BLaER1 treated with 17β-estradiol and CSF1 and Interleukin-3, amounts not matched to agents 10 nM and 100 nM (cell line): Measurements from ENCODE around the gene TAS1R3.
A peak's percentile ranks its signal among the peaks of the same experiment; 100 is the strongest.

Experiments
- H3K27ac ChIP-seq, 11 experiments: shearing (Covaris generic); formaldehyde crosslinking; 2 replicates each; pipeline ENCODE4 v1.8.1; 2022
- H3K27me3 ChIP-seq, 11 experiments: shearing (Covaris generic); formaldehyde crosslinking; 2 replicates each; pipeline ENCODE4 v1.8.1; 2022
- H3K36me3 ChIP-seq, 11 experiments: shearing (Covaris generic); formaldehyde crosslinking; 2 replicates each; pipeline ENCODE4 v1.8.1; 2022
- H3K4me1 ChIP-seq, 10 experiments: shearing (Covaris generic); formaldehyde crosslinking; 2 replicates each; pipeline ENCODE4 v1.8.1; 2022
- H3K4me2 ChIP-seq, 11 experiments: shearing (Covaris generic); formaldehyde crosslinking; 2 replicates each; pipeline ENCODE4 v1.8.1; 2022
- H3K4me3 ChIP-seq, 10 experiments: shearing (Covaris generic); formaldehyde crosslinking; 2 replicates each; pipeline ENCODE4 v1.8.1; 2022
- H3K9ac ChIP-seq, 11 experiments: shearing (Covaris generic); formaldehyde crosslinking; 2 replicates each; pipeline ENCODE4 v1.8.1; 2022
- H3K9me3 ChIP-seq, 11 experiments: shearing (Covaris generic); formaldehyde crosslinking; replicated peaks in 1 of 11; 2 replicates each; pipeline ENCODE4 v1.8.1; 2022
- H4K20me1 ChIP-seq, 11 experiments: shearing (Covaris generic); formaldehyde crosslinking; 2 replicates each; pipeline ENCODE4 v1.8.1; 2022
- Cebpa-rat ChIP-seq, 11 experiments: shearing (Covaris generic); IDR thresholded peaks; 2 replicates each; pipeline ENCODE4 v1.8.1; 2022

Gene TAS1R3

DNA sequence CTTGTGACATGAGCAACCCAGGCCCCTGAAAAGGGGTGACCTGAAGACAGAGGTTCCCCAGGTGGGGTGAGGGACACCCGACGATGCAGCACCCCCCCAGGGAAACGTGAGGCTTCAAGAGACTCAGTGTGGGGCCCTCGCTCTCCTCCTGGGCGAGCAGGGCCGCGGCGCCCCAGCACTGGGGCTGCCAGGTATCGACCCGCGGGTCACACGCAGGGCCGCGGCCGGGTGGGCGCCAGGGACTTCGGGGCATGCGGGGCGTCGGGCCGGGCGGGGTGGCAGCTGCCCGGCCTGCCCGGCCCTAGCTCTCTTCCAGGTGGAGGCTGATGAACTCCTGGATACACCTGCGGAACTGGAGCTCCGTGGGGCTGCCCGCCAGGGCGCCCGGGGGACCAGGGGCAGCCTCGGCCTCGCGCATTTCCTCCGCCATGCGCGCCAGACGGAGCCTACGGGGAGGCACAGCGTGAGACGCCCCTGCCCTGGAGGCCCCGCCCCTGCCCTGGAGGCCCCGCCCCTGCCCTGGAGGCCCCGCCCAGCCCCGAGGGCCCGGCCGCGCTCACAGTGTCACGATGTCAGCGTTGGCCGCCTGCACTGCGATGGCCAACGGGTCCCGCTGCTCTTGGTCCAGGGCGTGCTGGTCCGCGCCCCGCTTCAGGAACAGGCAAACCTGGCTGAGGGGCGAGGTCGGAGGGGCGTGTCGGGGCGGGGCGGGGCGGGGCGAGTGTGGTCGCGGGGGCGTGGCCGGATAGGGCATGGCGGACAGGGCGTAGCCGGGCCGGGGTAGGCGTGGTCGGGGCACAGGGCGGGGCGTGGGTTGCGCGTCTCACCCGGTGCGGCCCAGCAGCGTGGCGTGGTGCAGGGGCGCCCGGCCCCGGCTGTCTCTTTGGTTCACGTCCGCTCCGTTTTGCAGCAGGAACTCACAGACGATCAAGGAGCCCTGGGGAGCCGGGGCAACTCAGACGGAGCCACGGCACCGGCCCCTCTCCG is 37.5 kb upstream of the TAS1R3 start:
- no peak overlapping the region for H3K27ac ChIP-seq
- no peak overlapping the region for H3K9ac ChIP-seq
- H3K4me3 ChIP-seq: no peak overlapping the region
- peaks cover 0 to 72% (median 22%) of the 10 kb centered on the region in 11 experiments; a peak in 19 of 22 replicates for H4K20me1 ChIP-seq
- H3K4me1 ChIP-seq: peaks cover 0 to 21% (median 13%) of the 10 kb centered on the region in 10 experiments; a peak in 16 of 20 replicates
- H3K36me3 ChIP-seq: peaks cover 0 to 42% (median 15%) of the 10 kb centered on the region in 11 experiments; a peak in 10 of 22 replicates
- no peaks in the 10 kb centered on the region for H3K27me3 ChIP-seq
- TF ChIP-seq Cebpa-rat (IDR thresholded peaks at IDR 0.05): no peak
- H3K9me3 ChIP-seq: no peaks in the 10 kb centered on the region
- H3K4me2 ChIP-seq: no peak overlapping the region

DNA sequence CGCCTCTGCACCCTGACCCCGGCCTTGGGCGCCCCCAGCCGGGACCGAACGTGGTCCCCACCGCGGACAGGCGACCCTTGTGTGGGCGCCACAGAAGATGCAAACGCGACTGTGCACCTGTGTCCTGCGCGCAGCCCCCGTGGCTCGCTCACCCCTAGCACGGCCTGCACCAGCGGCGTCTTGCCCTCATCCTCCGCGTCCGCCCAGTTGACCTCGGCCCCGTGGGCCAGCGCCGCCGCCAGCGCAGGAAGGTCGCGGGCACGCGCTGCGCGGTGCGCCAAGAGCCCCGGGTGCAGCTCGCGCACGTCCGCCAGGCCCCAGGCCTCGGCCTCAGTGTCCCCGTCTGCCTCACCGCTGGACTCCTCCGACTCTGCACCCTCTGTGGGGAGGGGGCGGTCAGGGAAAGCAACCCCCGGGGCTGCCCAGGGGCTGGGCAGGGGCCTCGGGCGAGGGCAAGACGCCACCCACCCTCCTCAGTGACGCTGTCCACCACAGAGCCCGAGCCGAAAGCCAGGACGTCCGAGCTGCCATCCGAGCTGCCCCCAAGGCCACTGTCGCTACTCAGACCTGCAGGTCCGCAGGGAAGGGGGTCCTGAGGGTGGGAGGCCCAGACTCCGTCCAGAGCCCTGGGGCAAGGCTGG is 36.7 kb upstream of the TAS1R3 start:
- no peak for TF ChIP-seq Cebpa-rat (IDR thresholded peaks at IDR 0.05)
- no peak overlapping the region for H3K27ac ChIP-seq
- H3K36me3 ChIP-seq: peaks cover 0 to 42% (median 15%) of the 10 kb centered on the region in 11 experiments; a peak in 10 of 22 replicates
- peaks cover 7 to 80% (median 30%) of the 10 kb centered on the region in 11 experiments; a peak in 21 of 22 replicates for H4K20me1 ChIP-seq
- no peaks in the 10 kb centered on the region for H3K9me3 ChIP-seq
- no peak overlapping the region for H3K4me3 ChIP-seq
- peaks cover 7 to 29% (median 21%) of the 10 kb centered on the region in 10 experiments; a peak in 18 of 20 replicates for H3K4me1 ChIP-seq
- H3K9ac ChIP-seq: no peak overlapping the region
- H3K4me2 ChIP-seq: no peak overlapping the region
- H3K27me3 ChIP-seq: no peaks in the 10 kb centered on the region

DNA sequence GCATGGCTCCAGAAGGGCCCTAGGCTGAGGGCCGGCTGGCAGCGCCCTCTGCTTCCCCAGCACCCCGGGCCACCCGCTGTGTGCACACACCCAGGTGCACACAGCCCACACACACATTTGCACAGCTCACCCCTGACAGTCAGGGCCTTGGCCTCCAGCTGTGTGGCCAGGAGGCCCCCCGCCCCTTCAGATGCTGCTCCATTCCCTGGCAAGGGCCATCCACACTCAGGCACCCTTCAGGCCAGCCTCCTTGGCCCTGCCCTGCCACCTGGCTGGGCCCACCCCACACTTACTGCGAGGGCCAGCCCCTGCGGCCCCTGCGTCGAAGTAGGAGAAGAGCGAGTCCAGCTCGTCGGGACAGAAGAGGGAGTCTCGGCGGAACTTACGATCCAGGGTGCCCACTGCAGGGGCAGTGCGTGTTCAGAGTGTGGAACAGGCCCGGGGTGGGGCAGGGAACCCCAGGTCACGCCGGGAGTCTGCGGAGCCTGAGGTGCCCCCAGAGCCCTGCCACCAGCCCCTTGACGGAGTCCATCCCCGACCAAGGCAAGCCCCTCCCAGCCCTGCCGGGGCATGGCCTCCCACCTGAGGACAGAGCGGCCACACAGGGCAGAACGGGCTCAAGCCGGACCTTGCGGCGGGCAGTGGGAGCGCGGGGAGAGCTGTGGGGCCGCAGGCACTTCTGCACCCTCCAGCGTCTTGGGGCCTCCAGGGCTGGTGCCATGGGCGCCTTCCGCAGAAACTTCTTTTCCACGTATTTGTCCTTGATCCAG is 35.7 kb upstream of the TAS1R3 start:
- Histone ChIP-seq H3K4me3 (no peak overlapping the region), H3K27ac (no peak overlapping the region), H4K20me1 (peaks cover 16 to 89% (median 40%) of the 10 kb centered on the region in 11 experiments; a peak in 21 of 22 replicates), H3K36me3 (peaks cover 0 to 42% (median 15%) of the 10 kb centered on the region in 11 experiments; a peak in 10 of 22 replicates), H3K4me2 (no peak overlapping the region), H3K4me1 (peaks cover 7 to 39% (median 29%) of the 10 kb centered on the region in 10 experiments; a peak in 18 of 20 replicates), H3K9me3 (no peaks in the 10 kb centered on the region), H3K9ac (no peak overlapping the region), H3K27me3 (no peaks in the 10 kb centered on the region)
- TF ChIP-seq Cebpa-rat (IDR thresholded peaks at IDR 0.05): no peak

DNA sequence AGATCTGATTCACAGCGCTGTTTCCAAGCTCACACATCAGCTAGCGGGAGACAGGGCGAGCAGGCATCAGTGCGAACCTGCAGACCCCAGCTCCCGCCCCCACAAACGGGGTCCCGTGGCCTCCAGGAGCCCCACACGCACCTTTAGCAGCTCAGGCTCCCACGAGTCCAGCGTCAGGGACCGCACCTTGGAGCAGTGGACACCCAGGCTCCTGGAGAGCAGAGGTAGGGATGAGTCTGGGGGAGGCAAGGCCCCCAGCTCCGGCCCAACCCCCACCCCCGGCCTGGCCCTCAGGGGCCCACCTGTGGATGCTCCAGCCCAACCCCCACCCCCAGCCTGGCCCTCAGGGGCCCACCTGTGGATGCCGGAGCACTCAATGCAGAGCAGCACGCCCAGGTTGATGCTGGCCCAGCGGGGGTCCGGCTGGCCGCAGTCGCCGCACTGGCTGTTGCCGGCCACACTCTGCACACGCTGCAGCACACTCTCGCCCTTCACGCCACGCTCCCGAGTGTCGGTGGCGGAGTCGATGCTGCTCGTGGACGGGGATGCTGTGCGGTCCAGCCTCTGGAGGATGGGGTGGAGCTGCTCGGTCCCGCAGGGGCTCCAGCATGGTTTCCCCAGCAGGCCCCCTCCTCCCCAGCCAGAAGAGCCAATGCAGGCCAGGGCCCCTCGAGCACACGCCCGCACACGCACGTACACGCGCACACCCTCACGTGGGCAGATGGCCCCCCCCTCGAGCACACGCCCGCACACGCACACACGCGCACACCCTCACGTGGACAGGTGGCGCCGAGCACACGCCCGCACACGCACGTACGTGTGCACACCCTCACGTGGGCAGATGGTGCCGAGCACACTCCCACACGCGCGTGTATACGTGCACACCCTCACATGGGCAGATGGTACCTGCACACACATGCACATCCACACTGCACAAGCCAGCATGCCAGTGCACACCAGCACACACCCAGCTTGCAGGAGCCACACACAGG is 34.7 kb upstream of the TAS1R3 start:
- H3K36me3 ChIP-seq: peaks cover 0 to 42% (median 15%) of the 10 kb centered on the region in 11 experiments; a peak in 10 of 22 replicates
- H4K20me1 ChIP-seq: peaks cover 16 to 89% (median 47%) of the 10 kb centered on the region in 11 experiments; a peak in 21 of 22 replicates

DNA sequence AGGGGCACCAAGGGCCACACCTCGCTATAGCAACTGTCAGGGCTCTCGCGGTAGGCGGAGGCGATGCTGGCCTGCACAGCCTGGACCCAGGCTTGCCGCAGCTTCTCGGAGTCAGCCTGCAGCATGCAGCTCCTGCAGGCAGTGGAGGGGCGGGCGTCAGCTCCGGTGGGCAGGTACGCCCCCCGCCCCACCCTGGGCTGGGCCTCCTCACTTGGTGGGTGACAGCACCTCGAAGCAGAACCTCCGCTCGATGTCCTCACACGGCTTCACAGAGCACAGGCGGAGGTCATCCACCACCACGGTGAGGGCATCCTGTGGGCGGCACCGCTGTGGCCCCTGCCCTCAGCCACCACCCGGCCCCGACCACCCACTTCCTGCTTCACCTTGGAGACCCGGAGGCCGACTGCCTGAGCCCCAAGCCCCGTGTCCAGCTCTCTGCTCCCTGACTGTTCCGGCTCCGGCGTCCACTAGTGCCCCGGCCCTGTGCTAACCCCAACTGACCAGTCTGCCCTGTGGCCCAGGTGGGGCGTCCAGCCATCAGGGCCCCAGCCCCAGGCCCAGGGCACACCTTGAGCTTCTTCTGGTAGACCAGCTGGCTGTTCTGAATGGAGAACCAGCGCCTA is 33.2 kb upstream of the TAS1R3 start:
- no peak for TF ChIP-seq Cebpa-rat (IDR thresholded peaks at IDR 0.05)
- Histone ChIP-seq H3K36me3 (peaks cover 0 to 42% (median 15%) of the 10 kb centered on the region in 11 experiments; a peak in 10 of 22 replicates), H4K20me1 (peaks cover 25 to 89% (median 45%) of the 10 kb centered on the region in 11 experiments; a peak in 21 of 22 replicates), H3K4me3 (no peak overlapping the region), H3K27me3 (no peaks in the 10 kb centered on the region), H3K9me3 (no peaks in the 10 kb centered on the region), H3K27ac (no peak overlapping the region), H3K4me1 (peaks cover 7 to 23% (median 17%) of the 10 kb centered on the region in 10 experiments; a peak in 19 of 20 replicates), H3K9ac (no peak overlapping the region), H3K4me2 (no peak overlapping the region)

More for the DNA sequence above, 34.7 kb upstream of the TAS1R3 start:
- H3K4me3 ChIP-seq: no peak overlapping the region
- H3K27ac ChIP-seq: no peak overlapping the region
- H3K27me3 ChIP-seq: no peaks in the 10 kb centered on the region
- no peak for TF ChIP-seq Cebpa-rat (IDR thresholded peaks at IDR 0.05)
- no peak overlapping the region for H3K4me2 ChIP-seq
- H3K9me3 ChIP-seq: no peaks in the 10 kb centered on the region
- H3K4me1 ChIP-seq: peaks cover 7 to 31% (median 25%) of the 10 kb centered on the region in 10 experiments; a peak in 18 of 20 replicates
- no peak overlapping the region for H3K9ac ChIP-seq

DNA sequence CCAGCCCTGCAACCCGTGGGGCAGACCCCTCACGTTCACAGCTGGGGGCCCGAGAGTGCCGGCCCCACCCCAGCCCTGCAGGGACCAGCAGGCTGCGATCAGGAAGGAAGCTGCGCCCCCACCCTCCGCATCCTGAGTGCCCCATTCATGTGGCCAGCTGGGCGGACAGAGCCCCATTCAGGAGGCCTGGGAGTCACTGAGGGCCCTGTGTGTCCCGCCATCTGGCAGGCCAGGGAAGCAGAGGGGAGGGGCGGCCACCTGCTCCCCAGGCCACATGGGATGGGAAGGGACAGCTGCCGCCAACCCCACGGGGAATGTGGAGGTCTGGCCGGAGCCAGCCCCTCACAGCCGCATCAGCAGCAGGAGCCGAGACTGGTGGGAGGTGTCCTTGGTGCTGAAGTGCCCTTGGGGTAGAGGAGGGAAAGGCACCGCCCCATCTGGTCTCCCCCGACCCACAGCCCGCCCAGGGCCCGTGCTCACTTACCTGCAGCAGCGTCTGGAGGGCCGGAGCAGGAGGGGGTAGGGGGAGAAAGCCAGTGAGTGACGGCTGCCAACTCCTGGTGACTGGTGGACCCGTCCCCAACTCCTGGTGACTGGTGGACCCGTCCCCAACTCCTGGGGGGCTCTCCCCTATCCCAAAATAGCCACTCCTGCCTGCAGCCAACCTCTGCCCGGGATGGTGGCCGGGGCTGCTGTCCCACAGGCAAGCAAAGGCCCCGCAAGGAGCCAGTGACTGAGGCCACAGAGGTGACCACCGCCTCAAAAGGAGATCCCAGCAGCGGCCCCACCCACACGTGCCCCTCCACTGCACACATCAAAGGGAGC is 32.0 kb upstream of the TAS1R3 start:
- no peak overlapping the region for H3K27ac ChIP-seq
- H3K36me3 ChIP-seq: peaks cover 0 to 35% (median 10%) of the 10 kb centered on the region in 11 experiments; a peak in 10 of 22 replicates
- H4K20me1 ChIP-seq: peaks cover 25 to 93% (median 54%) of the 10 kb centered on the region in 11 experiments; a peak in 21 of 22 replicates

More for the DNA sequence above, 32.0 kb upstream of the TAS1R3 start:
- Histone ChIP-seq H3K4me2 (peak overlapping the region; percentile 21 to 76 (median 68); a peak in 18 of 22 replicates), H3K4me3 (no peak overlapping the region), H3K9ac (no peak overlapping the region), H3K4me1 (peaks cover 18 to 35% (median 26%) of the 10 kb centered on the region in 10 experiments), H3K9me3 (no peaks in the 10 kb centered on the region), H3K27me3 (no peaks in the 10 kb centered on the region)
- no peak for TF ChIP-seq Cebpa-rat (IDR thresholded peaks at IDR 0.05)
